H1 (cell line): Measurements from ENCODE around the gene NPAS4.
A peak's percentile ranks its signal among the peaks of the same experiment; 100 is the strongest.

ENCODE experiments used
- CHD1 ChIP-seq: IDR thresholded peaks from 2 replicates; pipeline ENCODE4 v1.6.1; 2012; ENCODE audit warnings: low read depth, low read length, improper control_type of control experiment
- KDM5A ChIP-seq: fragments of 200-600 bp; IDR thresholded peaks from 2 replicates; pipeline ENCODE4 v1.7.1; 2012; ENCODE audit warnings: mild to moderate bottlenecking, low read length, inconsistent platforms, mixed read lengths
- POLR2A ChIP-seq, 2 experiments: IDR thresholded peaks; 1 replicate in 1 of 2; 2 replicates in 1 of 2; pipeline ENCODE4 v1.6.1; 2011; ENCODE audit warnings: low read depth in 2 of 2, low read length in 2 of 2, mild to moderate bottlenecking in 2 of 2; ENCODE audit errors: control extremely low read depth in 1 of 2
- TF ChIP-seq, protein P1 (sequence below): IDR thresholded peaks from 2 replicates; pipeline ENCODE4 v1.6.1; 2011; ENCODE audit warnings: low read depth, mild to moderate bottlenecking, low read length; ENCODE audit not compliant: insufficient read depth
- TF ChIP-seq, protein P2 (sequence below), 3 experiments: IDR thresholded peaks; 1 replicate in 2 of 3; 2 replicates in 1 of 3; pipeline versions ENCODE4 v1.5.1 to v1.6.1; 2011; ENCODE audit warnings: low read length in 3 of 3, mild to moderate bottlenecking in 3 of 3, inconsistent platforms in 2 of 3, low read depth in 1 of 3, moderate library complexity in 1 of 3; ENCODE audit not compliant: insufficient read depth in 1 of 3; ENCODE audit errors: control extremely low read depth in 1 of 3

- TF ChIP-seq, protein P1, sequence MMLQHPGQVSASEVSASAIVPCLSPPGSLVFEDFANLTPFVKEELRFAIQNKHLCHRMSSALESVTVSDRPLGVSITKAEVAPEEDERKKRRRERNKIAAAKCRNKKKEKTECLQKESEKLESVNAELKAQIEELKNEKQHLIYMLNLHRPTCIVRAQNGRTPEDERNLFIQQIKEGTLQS = no peak
- TF ChIP-seq, protein P2, sequence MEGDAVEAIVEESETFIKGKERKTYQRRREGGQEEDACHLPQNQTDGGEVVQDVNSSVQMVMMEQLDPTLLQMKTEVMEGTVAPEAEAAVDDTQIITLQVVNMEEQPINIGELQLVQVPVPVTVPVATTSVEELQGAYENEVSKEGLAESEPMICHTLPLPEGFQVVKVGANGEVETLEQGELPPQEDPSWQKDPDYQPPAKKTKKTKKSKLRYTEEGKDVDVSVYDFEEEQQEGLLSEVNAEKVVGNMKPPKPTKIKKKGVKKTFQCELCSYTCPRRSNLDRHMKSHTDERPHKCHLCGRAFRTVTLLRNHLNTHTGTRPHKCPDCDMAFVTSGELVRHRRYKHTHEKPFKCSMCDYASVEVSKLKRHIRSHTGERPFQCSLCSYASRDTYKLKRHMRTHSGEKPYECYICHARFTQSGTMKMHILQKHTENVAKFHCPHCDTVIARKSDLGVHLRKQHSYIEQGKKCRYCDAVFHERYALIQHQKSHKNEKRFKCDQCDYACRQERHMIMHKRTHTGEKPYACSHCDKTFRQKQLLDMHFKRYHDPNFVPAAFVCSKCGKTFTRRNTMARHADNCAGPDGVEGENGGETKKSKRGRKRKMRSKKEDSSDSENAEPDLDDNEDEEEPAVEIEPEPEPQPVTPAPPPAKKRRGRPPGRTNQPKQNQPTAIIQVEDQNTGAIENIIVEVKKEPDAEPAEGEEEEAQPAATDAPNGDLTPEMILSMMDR (IDR thresholded peaks at IDR 0.05; ENCODE audit: control extremely low read depth in 1 of 3, insufficient read depth in 1 of 3, low read depth in 1 of 3, low read length in 3 of 3) = peak; percentile 91 to 97 (median 91)
- TF ChIP-seq CHD1 (no peak), KDM5A (no peak), POLR2A (IDR thresholded peaks at IDR 0.05; ENCODE audit: control extremely low read depth in 1 of 2, low read depth in 2 of 2, low read length in 2 of 2) (no peak)
Observed at GRCh38 chr11:66429983-66430602, 9.3 kb downstream of the NPAS4 start.
